CD4-positive, alpha-beta T cell treated with Interleukin-1 beta for 1 hour (primary cell): Measurements from ENCODE around the gene UBE2H.
A peak's percentile ranks its signal among the peaks of the same experiment; 100 is the strongest.
"Not testable (repeated sequence)": the region's sequence is repeated elsewhere in the genome, so short reads cannot be mapped to it uniquely, and the experiment has no call there.

Source experiments
- DNase-seq, 2 donors: peaks; one replicate each; pipeline ENCODE4 v3.0.0-alpha.2; 2020 to 2022

The UBE2H gene

DNA sequence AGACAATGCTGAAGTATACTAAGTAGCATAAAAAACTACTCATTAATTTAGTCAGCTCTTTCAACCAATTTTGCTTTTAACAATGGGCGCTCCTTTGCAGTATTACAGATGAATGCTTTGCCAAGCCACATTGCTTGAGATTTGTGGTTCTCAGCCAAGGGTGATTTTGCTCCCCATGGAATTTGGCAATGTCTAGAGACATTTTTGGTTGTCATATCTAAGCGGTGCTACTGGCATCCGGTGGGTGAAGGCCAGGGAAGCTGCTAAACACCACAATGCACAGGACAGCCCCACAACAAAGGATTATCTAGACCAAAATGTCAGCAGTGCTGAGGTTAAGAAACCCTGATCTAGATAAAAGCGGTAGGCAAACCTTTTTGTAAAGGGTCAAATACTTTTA, 112.0 kb downstream of the UBE2H start:
- DNase-seq = no peak

- DNase-seq = no peak
These were observed 115.8 kb downstream of the UBE2H start for GRCh38 chr7:129836983-129837382.

DNA sequence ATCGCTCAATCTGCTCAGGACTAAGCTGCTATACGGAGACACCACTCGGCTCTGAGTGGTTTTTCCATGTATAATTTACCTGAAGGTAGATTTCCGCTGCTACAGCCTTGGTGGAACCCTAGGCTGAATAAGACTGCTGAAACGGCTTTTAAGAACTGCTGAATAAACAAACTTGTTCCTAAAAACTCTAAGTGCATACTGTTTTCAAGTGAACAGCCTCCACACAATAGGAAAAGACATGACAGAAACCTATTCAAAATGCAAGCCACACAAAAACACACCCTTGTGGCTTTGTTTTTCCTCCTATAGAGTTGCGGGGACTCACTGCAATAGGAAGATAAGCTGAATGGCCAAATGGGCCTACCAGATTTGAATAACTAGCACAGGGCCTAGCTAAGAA, 117.2 kb downstream of the UBE2H start:
- no peak for DNase-seq

GRCh38 chr7:129833353-129833752, 119.4 kb downstream of the UBE2H start:
- DNase-seq = not testable (repeated sequence)

DNA sequence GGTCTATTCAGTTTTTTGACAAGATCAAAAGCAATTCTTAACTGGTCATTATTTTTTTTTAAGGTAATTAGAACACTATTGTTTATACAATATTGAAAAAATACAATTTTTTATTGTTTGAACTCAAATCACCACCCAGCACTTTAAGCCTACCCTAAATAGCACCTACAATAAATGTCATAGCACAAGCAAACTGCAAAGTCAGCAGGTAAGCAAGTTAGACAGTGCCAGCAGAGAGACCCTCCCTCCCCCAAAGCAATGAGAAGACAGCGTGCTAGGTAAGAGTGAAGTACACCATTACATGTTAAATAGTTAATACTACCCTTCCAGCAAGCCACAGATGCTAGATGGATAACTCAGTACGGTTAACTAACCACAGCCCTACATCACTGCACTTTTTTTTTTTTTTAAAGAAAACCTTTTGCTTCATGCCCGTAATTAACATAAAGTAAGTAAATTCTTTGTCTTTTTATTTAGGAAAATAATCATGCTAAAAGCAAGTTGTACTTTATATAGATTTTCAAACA, 120.0 kb downstream of the UBE2H start:
- no peak for DNase-seq

DNA sequence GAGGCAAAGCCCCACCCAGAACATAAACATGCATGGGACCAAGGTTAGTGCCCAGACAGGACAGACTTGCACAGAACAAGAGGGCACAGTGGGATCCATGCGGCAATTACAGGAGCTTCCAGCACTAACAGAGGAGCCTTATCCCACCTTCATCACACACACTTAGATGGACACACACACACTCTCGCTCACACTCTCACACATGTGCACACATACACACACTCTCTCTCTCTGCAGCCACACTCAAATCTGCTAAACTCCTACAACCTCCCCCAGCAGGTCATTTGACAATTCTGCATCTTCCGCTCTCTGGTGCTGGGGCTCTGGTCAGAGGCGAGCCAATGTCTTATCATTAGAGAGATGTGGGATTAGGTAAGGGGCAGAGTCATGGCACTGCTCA, 120.5 kb downstream of the UBE2H start:
- no peak for DNase-seq

- no peak for DNase-seq
These were observed 121.2 kb downstream of the UBE2H start for GRCh38 chr7:129831424-129832058.

DNA sequence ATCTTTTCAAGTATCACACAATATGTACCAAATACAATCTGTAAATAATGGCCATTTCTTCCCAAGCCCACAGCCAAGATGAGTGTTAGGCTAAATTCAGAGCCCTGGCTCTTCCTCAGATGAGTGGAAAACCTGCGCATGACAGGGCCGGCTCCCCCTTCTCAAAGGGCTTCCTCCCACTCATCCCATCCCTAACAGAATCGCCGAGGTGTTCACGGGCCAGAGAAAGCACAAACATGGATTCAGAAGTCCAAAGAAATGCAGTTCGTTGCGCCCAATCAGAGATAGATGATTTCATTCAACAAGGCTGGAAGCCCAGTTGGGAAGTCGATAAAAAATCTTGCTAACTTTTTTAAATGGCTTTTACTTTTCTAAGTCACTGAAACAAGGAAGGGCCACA, 121.8 kb downstream of the UBE2H start:
- no peak for DNase-seq

- peak; percentile 60 to 63 for DNase-seq
These were observed 122.8 kb downstream of the UBE2H start for GRCh38 chr7:129829737-129830631.

- no peak for DNase-seq
These were observed 123.6 kb downstream of the UBE2H start for GRCh38 chr7:129828989-129829736.

DNA sequence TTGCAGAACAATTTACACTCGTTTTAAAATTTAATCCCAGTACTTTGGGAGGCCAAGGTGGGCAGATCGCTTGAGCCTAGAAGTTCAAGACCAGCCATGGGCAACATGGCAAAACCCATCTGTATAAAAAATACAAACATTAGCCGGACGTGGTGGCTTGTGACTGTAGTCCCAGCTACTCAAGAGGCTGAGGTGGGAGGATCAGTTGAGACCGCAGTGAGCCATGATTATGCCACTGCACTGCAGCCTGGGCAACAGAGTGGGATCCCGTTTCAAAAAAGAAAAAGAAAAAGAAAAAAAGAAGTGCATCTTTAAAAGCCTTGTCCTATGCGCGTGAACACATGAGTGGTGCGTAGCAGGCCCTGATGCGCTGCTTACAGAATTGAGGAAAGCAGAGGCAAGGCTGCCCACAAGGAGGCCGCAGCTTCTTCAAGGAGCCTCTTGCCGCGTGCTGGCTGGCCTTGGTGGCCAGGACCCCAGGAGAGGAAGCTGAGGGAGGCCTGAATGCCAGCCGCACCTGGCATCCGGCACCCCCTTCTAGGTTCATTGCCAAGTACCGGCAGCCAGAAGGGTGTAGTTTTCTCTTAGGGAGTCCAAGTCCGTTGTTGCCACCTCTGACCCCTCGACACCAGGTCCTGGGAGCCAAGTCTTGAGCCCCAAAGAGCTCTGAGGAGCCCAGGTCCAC, 124.5 kb downstream of the UBE2H start:
- DNase-seq = no peak

- DNase-seq = no peak
These were observed 125.2 kb downstream of the UBE2H start for GRCh38 chr7:129827467-129827990.

DNA sequence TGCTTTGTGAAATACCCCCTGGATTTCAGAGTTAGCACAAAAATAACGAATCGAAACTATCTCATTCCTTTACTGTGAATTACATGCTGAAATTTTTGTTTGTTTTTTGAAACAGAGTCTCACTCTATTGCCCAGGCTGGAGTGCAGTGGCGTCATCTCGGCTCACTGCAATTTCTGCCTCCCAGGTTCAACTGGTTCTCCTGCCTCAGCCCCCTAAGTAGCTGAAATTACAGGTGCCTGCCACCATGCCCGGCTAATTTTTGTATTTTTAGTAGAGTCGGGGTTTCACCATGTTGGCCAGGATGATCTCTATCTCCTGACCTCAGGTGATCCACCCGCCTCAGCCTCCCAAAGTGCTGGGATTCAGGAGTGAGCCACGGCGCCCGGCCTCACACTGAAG, 125.9 kb downstream of the UBE2H start:
- DNase-seq = not testable (repeated sequence)

- peak; percentile 81 to 86 for DNase-seq
These were observed 127.4 kb downstream of the UBE2H start for GRCh38 chr7:129825209-129825970.

- no peak for DNase-seq
These were observed 128.2 kb downstream of the UBE2H start for GRCh38 chr7:129824291-129825208.

DNA sequence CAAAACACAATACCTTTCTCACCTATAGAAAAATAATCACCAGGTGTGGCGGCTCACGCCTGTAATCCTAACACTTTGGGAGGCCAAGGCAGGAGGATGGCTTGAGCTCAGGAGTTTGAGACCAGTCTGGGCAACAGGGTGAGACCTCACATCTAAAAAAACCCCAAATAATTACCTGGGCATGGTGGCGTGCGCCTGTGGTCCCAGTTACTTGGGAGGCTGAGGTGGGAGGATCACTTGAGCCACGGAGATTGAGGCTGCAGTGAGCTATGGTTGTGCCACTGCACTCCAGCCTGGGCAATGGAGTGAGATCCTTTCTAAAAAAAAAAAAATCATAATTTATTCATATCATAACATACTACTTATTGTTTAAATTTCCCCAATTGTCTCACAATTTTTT, 129.6 kb downstream of the UBE2H start:
- DNase-seq = not testable (repeated sequence)

- DNase-seq = no peak
These were observed 131.3 kb downstream of the UBE2H start for GRCh38 chr7:129821476-129821875.

GRCh38 chr7:129816742-129817141, 136.0 kb downstream of the UBE2H start:
- DNase-seq = no peak

DNA sequence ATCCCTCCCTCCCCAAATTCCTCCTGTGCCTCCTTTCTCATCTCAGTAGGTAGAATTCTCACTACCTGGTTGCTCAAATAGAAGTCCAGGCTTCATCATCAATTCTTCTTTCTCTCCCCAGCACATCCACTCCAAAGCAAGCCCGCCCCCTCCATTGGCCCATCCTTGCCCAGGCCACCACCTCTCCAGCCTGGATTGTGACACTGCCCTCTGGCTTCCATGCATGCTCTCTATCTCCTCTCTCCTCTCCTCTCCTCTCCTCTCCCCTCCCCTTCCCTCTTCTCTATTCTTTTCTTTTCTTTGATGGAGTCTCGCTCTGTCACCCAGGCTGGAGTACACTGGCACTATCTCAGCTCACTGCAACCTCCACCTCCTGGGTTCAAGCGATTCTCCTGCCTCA, 144.9 kb downstream of the UBE2H start:
- no peak for DNase-seq

- DNase-seq = no peak
These were observed 147.7 kb downstream of the UBE2H start for GRCh38 chr7:129804890-129805719.
